Upper lobe of left lung (tissue), 4 donors: ENCODE results near the gene DGKA.

Experiments
- CTCF ChIP-seq, 6 experiments: fragments of 450-650 bp in 4 of 6; fragments of 200-600 bp in 2 of 6; sonication (generic) in 2 of 6; IDR thresholded peaks; one replicate each; pipeline ENCODE4 v1.5.1; 2016 to 2019; ENCODE audit warnings: antibody characterized with exemption in 6 of 6
- EP300 ChIP-seq, 4 donors: sonication (generic); formaldehyde crosslinking; IDR thresholded peaks; one replicate each; pipeline ENCODE4 v1.5.1; 2017; ENCODE audit warnings: antibody characterized with exemption in 4 of 4, control low read depth in 2 of 4
- POLR2A ChIP-seq, 4 donors: fragments of 450-650 bp; IDR thresholded peaks; one replicate each; pipeline ENCODE4 v1.5.1; 2016 to 2017; ENCODE audit warnings: antibody characterized with exemption in 4 of 4, mild to moderate bottlenecking in 2 of 4
- POLR2AphosphoS5 ChIP-seq, 2 donors: sonication (generic); formaldehyde crosslinking; IDR thresholded peaks; one replicate each; pipeline ENCODE4 v1.5.1; 2017; ENCODE audit warnings: antibody characterized with exemption in 2 of 2

- no peak for TF ChIP-seq CTCF (IDR thresholded peaks at IDR 0.05)
- no peak for TF ChIP-seq POLR2AphosphoS5 (IDR thresholded peaks at IDR 0.05)
- no peak for TF ChIP-seq EP300 (IDR thresholded peaks at IDR 0.05)
- no peak for TF ChIP-seq POLR2A (IDR thresholded peaks at IDR 0.05)
These were observed 60.1 kb downstream of the DGKA start for GRCh38 chr12:55991110-55991509.
